Left lung (tissue), 10 donors: ENCODE results near the gene GALNT13. TPM values are rescaled to one million over a fixed set of nuclear protein-coding genes. Genes with fewer than 3 reads are reported as not detected.

Experiments
- ATAC-seq: fragments of 200-7000 bp; cut with Tn5 transposase; one replicate; pipeline ENCODE4 v1.9.1; 2020; ENCODE audit warnings: moderate library complexity
- DNase-seq, 4 donors: peaks; one replicate each; pipeline ENCODE4 v3.0.0-alpha.2; 2013 to 2020
- H3K27ac ChIP-seq, 2 donors: fragments of 200-600 bp; sonication (generic) in 1 of 2; one replicate each; pipeline versions ENCODE4 v1.5.0 to v1.8.0; 2020 to 2021
- H3K27me3 ChIP-seq, 2 donors: fragments of 200-600 bp; sonication (generic) in 1 of 2; one replicate each; pipeline versions ENCODE4 v1.5.0 to v1.8.0; 2020 to 2021
- H3K36me3 ChIP-seq, 2 donors: fragments of 200-600 bp; sonication (generic) in 1 of 2; one replicate each; pipeline versions ENCODE4 v1.5.0 to v1.8.0; 2020 to 2021
- H3K4me1 ChIP-seq, 2 donors: fragments of 200-600 bp; one replicate each; pipeline ENCODE4 v1.8.0; 2021
- H3K4me3 ChIP-seq, 2 donors: fragments of 200-600 bp; sonication (generic) in 1 of 2; one replicate each; pipeline versions ENCODE4 v1.5.0 to v1.8.0; 2020 to 2021; ENCODE audit warnings: mild to moderate bottlenecking in 1 of 2
- H3K9me3 ChIP-seq, 2 donors: fragments of 200-600 bp; sonication (generic) in 1 of 2; one replicate each; pipeline versions ENCODE4 v1.5.0 to v1.8.0; 2020 to 2021
- intact Hi-C, 2 donors: fragments of 100-400 bp; cut with DNase I; formaldehyde crosslinking; loops; one replicate each; pipeline versions ENCODE4 v1.11.2 to v1.14.2; 2022
- polyA plus RNA-seq, 6 donors: library from polyadenylated mRNA; unstranded; fragments of 120-200 nt; gene quantifications; one replicate each; pipeline ENCODE4 v1.2.1, GENCODE V29; 2013; ENCODE audit not compliant: insufficient read length in 6 of 6
- total RNA-seq, 2 donors: library from RNA; stranded (reverse); fragmentation: NEBNext Ultra II Directional; extraction: Animal tissue kit (Norgen Biotek cat#: 25700); gene quantifications; one replicate each; pipeline ENCODE4 v1.2.1, GENCODE V29; 2021
- TF ChIP-seq, protein P1 (sequence below), 2 donors: fragments of 200-600 bp; sonication (generic) in 1 of 2; IDR thresholded peaks; one replicate each; pipeline versions ENCODE4 v1.5.0 to v1.8.0; 2021; ENCODE audit warnings: antibody characterized with exemption in 2 of 2
- donor health status: DM: no; HTN: yes; CAD: no.
- donor health status: DM: no; HTN: no; CAD: no.

The GALNT13 gene
- total and polyA plus RNA-seq, 8 donors, result 1.1 to 26.4 (median 5.9) TPM

DNA sequence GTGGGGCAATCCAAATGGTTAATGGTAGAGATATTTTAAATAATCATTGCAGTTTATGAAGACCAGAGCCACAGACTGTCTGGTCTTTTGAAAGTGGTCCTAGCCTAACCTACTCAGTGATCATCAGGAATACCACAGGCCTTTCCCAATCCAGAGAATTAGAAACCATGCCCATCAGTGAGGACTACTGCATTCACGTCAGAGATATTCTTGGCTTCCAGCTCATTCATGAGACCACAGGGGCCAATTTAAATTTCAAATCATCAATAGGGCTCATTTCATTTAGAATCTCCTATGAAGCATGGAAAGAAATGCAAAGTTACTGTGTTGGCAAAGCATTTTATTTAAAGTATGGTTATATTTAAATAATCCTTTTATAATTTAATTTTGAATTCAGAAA, 464.5 kb downstream of the GALNT13 start:
- no peaks in the 10 kb centered on the region for H3K9me3 ChIP-seq
- no peaks in the 10 kb centered on the region for H3K36me3 ChIP-seq
- DNase-seq (no peak), ATAC-seq (no peak)
- no peaks in the 10 kb centered on the region for H3K4me1 ChIP-seq
- intact Hi-C loops, result no loop called here
- no peaks in the 10 kb centered on the region for H3K27me3 ChIP-seq
- no peak overlapping the region for H3K4me3 ChIP-seq
- TF ChIP-seq, protein P1, sequence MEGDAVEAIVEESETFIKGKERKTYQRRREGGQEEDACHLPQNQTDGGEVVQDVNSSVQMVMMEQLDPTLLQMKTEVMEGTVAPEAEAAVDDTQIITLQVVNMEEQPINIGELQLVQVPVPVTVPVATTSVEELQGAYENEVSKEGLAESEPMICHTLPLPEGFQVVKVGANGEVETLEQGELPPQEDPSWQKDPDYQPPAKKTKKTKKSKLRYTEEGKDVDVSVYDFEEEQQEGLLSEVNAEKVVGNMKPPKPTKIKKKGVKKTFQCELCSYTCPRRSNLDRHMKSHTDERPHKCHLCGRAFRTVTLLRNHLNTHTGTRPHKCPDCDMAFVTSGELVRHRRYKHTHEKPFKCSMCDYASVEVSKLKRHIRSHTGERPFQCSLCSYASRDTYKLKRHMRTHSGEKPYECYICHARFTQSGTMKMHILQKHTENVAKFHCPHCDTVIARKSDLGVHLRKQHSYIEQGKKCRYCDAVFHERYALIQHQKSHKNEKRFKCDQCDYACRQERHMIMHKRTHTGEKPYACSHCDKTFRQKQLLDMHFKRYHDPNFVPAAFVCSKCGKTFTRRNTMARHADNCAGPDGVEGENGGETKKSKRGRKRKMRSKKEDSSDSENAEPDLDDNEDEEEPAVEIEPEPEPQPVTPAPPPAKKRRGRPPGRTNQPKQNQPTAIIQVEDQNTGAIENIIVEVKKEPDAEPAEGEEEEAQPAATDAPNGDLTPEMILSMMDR (IDR thresholded peaks at IDR 0.05), result no peak
- no peak overlapping the region for H3K27ac ChIP-seq

DNA sequence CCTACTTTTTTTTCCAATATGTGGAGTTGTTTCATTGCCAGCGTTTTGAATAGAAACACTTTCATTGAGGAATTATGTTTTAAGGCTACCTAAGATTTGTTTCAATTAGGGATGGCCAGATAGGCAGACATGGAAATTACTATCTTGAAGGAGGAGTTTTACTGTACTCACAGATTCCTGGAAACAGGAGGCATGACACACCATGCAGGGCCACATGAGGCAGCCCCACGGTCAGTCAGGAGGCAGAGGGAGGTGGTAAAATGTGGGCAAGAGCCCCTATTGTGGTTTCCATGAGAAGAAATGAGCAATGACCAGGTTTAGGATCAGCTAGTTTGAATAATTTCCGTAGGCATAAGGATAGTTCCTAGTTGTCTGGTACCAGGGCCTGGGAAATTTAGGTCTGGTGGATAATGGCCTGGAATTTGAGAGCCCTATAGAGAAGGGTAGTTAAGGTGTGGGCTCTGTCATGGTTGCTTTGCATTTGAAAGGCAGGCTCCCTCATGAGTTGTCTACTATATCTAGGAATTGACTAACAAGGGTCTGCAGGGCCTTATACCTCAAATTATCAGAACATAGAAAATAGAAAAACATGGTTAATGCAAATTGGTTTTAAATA, 466.7 kb downstream of the GALNT13 start:
- Histone ChIP-seq H3K4me1 (no peaks in the 10 kb centered on the region), H3K9me3 (no peaks in the 10 kb centered on the region), H3K27ac (no peak overlapping the region), H3K4me3 (no peak overlapping the region), H3K27me3 (no peaks in the 10 kb centered on the region), H3K36me3 (no peaks in the 10 kb centered on the region)
- ATAC-seq, result no peak
- TF ChIP-seq, protein P1 (IDR thresholded peaks at IDR 0.05), result no peak
- DNase-seq, result no peak
- intact Hi-C loops, result no loop called here

DNA sequence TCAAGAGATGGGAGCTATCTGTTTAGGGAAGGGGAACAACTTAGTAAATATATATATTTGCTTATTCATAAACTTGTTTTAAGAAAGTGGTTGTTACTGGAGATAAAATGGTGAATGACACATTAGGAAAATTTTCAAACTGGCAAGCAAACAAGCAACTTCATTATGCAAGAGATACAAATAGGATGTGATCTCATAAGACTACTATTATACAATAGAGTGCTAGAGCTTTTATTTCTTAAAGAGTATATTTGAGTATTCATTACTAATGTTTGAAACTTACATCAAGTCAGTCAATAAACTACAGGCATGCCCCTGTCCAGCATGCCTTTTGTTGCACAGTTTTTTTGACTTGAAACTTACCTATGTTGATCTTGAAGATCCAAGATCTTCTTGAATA, 471.6 kb downstream of the GALNT13 start:
- Histone ChIP-seq H3K4me1 (no peaks in the 10 kb centered on the region), H3K27me3 (no peaks in the 10 kb centered on the region), H3K36me3 (no peaks in the 10 kb centered on the region), H3K4me3 (no peak overlapping the region), H3K27ac (no peak overlapping the region), H3K9me3 (no peaks in the 10 kb centered on the region)
- intact Hi-C loops, result no loop called here
- TF ChIP-seq, protein P1 (IDR thresholded peaks at IDR 0.05), result no peak
- ATAC-seq (no peak), DNase-seq (no peak)

DNA sequence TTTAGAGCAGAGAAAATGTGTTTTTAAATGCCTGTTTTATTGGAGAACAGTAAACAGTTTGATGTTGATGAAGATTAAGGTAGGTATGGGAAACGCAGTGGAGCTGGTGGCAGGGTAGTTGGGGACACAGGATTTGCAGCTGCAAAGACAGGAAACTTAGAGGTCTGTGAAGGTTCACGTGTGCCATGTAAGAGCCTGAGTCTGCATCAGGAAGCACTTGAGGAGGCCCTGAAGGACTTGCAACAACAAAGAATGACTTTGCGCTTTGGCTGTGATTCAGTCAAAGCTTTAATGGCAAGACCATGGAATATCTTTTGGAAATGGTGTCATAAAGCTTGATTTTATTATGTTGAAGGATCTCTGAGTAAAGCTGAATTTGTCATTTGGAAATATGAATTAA, 479.2 kb downstream of the GALNT13 start:
- Histone ChIP-seq H3K4me1 (no peaks in the 10 kb centered on the region), H3K4me3 (no peak overlapping the region), H3K27ac (no peak overlapping the region), H3K27me3 (no peaks in the 10 kb centered on the region), H3K36me3 (no peaks in the 10 kb centered on the region), H3K9me3 (no peaks in the 10 kb centered on the region)
- TF ChIP-seq, protein P1 (IDR thresholded peaks at IDR 0.05), result no peak
- ATAC-seq, result peak; percentile 92
- peak in 2 of 4 donors; percentile 30 to 38 for DNase-seq
- intact Hi-C loops, result no loop called here

DNA sequence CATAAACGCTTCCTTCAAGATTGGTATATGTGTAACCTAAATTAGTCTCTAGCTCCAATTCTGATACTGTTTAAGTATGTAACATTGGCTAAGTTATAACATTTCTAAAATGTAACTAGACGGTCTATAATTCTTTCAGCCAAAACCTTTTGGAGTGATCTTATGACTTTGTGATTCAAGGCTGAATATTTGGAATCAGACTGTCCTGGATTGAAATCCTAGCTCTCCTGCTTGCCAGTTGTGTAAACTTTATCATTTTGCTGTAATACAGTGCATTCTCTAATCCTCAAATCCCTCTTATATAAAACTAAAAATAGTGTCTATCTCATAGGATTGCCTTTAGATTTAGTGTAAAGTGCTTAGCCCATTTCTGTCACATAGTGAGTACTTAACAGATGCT, 489.6 kb downstream of the GALNT13 start:
- H3K27me3 ChIP-seq, result no peaks in the 10 kb centered on the region

More for the DNA sequence above, 489.6 kb downstream of the GALNT13 start:
- TF ChIP-seq, protein P1 (IDR thresholded peaks at IDR 0.05), result no peak
- no peaks in the 10 kb centered on the region for H3K9me3 ChIP-seq
- H3K4me3 ChIP-seq, result no peak overlapping the region
- H3K36me3 ChIP-seq, result no peaks in the 10 kb centered on the region
- intact Hi-C loops, result no loop called here
- H3K4me1 ChIP-seq, result no peaks in the 10 kb centered on the region
- H3K27ac ChIP-seq, result no peak overlapping the region
- ATAC-seq (no peak), DNase-seq (no peak)
